ENCODE data around the gene VWA3B. TPM values are rescaled to one million over a fixed set of nuclear protein-coding genes. Genes with fewer than 3 reads are reported as not detected.

The VWA3B gene
- total and polyA plus RNA-seq, 4 donors = 3.5 to 29.2 (median 11.2) TPM

- ATAC-seq (ENCODE audit: insufficient read depth, low FRiP score) (no peak), DNase-seq (peak in 2 of 3 donors; percentile 49 to 64)
- peak; percentile 45 for TF ChIP-seq CTCF (IDR thresholded peaks at IDR 0.05; ENCODE audit: control extremely low read depth, extremely low read depth)
- Histone ChIP-seq H3K27ac (ENCODE audit: low read depth in 1 of 2, low read length in 1 of 2) (no peak overlapping the region), H3K4me1 (ENCODE audit: control insufficient read depth in 5 of 5, insufficient read depth in 5 of 5, low read length in 5 of 5) (peaks cover 0 to 2% (median 0%) of the 10 kb centered on the region in 5 donors), H3K4me3 (no peak overlapping the region), H3K9me3 (ENCODE audit: control insufficient read depth in 4 of 4, insufficient read depth in 3 of 4, low read length in 3 of 4) (peaks cover 0 to 3% (median 0%) of the 10 kb centered on the region in 4 donors), H3K9ac (ENCODE audit: insufficient read depth in 1 of 2, low read length in 2 of 2) (no peak overlapping the region), H3K36me3 (ENCODE audit: control insufficient read depth in 4 of 4, insufficient read depth in 4 of 4, low read length in 4 of 4) (no peaks in the 10 kb centered on the region), H3K27me3 (ENCODE audit: control insufficient read depth in 3 of 3, insufficient read depth in 3 of 3, low read length in 2 of 3) (no peaks in the 10 kb centered on the region)
- WGBS, 2 donors = 31 to 32% methylated on average over 2 of the region's 2 CpGs
Observed at GRCh38 chr2:98269274-98269673, 182.3 kb downstream of the VWA3B start.

- no peak overlapping the region for H3K9ac ChIP-seq (ENCODE audit: insufficient read depth in 1 of 2, low read length in 2 of 2)
- DNase-seq (peak in 1 of 3 donors; percentile 13), ATAC-seq (ENCODE audit: insufficient read depth, low FRiP score) (no peak)
- no peak overlapping the region for H3K4me3 ChIP-seq
- H3K4me1 ChIP-seq (ENCODE audit: control insufficient read depth in 5 of 5, insufficient read depth in 5 of 5, low read length in 5 of 5) = peaks cover 0 to 2% (median 0%) of the 10 kb centered on the region in 5 donors
- H3K27ac ChIP-seq (ENCODE audit: low read depth in 1 of 2, low read length in 1 of 2) = no peak overlapping the region
- 63 to 78% methylated on average over 2 of the region's 2 CpGs for WGBS, 2 donors
- H3K27me3 ChIP-seq (ENCODE audit: control insufficient read depth in 3 of 3, insufficient read depth in 3 of 3, low read length in 2 of 3) = no peaks in the 10 kb centered on the region
- TF ChIP-seq CTCF (IDR thresholded peaks at IDR 0.05; ENCODE audit: control extremely low read depth, extremely low read depth) = no peak
- no peaks in the 10 kb centered on the region for H3K36me3 ChIP-seq (ENCODE audit: control insufficient read depth in 4 of 4, insufficient read depth in 4 of 4, low read length in 4 of 4)
- H3K9me3 ChIP-seq (ENCODE audit: control insufficient read depth in 4 of 4, insufficient read depth in 3 of 4, low read length in 3 of 4) = no peaks in the 10 kb centered on the region
Observed at GRCh38 chr2:98269830-98270229, 182.9 kb downstream of the VWA3B start.

- DNase-seq (no peak), ATAC-seq (ENCODE audit: insufficient read depth, low FRiP score) (no peak)
- Histone ChIP-seq H3K9me3 (ENCODE audit: control insufficient read depth in 4 of 4, insufficient read depth in 3 of 4, low read length in 3 of 4) (peaks cover 0 to 7% (median 0%) of the 10 kb centered on the region in 4 donors), H3K27me3 (ENCODE audit: control insufficient read depth in 3 of 3, insufficient read depth in 3 of 3, low read length in 2 of 3) (no peaks in the 10 kb centered on the region), H3K9ac (ENCODE audit: insufficient read depth in 1 of 2, low read length in 2 of 2) (no peak overlapping the region), H3K4me3 (no peak overlapping the region), H3K36me3 (ENCODE audit: control insufficient read depth in 4 of 4, insufficient read depth in 4 of 4, low read length in 4 of 4) (no peaks in the 10 kb centered on the region), H3K4me1 (ENCODE audit: control insufficient read depth in 5 of 5, insufficient read depth in 5 of 5, low read length in 5 of 5) (no peaks in the 10 kb centered on the region), H3K27ac (ENCODE audit: low read depth in 1 of 2, low read length in 1 of 2) (no peak overlapping the region)
- WGBS, 2 donors = 76 to 84% methylated on average over 9 of the region's 9 CpGs
- TF ChIP-seq CTCF (IDR thresholded peaks at IDR 0.05; ENCODE audit: control extremely low read depth, extremely low read depth) = no peak
Observed at GRCh38 chr2:98277162-98277859, 190.3 kb downstream of the VWA3B start.
